ENCODE results near the gene DACT2.

GRCh38 chr6:168368936-168369335 lies 49.4 kb upstream of the DACT2 start:
- TF ChIP-seq CTCF (IDR thresholded peaks at IDR 0.05) (no peak), POLR2A (IDR thresholded peaks at IDR 0.05) (no peak)

Data from right lobe of liver (tissue), 4 donors.